GM12875 (cell line): ENCODE results near the gene TGM5.

Source experiments
- H3K4me3 ChIP-seq: one replicate; pipeline ENCODE4 v1.5.1; 2011; ENCODE audit warnings: low read depth, low read length, control low read depth
- CTCF ChIP-seq: IDR thresholded peaks from 2 replicates; pipeline ENCODE4 v1.5.1; 2011; ENCODE audit warnings: low read depth, mild to moderate bottlenecking, control low read depth, inconsistent platforms, low read length, moderate library complexity, borderline replicate concordance; ENCODE audit not compliant: insufficient read depth

The TGM5 gene

GRCh38 chr15:43238671-43239131 lies 28.0 kb downstream of the TGM5 start:
- TF ChIP-seq CTCF: no peak

DNA sequence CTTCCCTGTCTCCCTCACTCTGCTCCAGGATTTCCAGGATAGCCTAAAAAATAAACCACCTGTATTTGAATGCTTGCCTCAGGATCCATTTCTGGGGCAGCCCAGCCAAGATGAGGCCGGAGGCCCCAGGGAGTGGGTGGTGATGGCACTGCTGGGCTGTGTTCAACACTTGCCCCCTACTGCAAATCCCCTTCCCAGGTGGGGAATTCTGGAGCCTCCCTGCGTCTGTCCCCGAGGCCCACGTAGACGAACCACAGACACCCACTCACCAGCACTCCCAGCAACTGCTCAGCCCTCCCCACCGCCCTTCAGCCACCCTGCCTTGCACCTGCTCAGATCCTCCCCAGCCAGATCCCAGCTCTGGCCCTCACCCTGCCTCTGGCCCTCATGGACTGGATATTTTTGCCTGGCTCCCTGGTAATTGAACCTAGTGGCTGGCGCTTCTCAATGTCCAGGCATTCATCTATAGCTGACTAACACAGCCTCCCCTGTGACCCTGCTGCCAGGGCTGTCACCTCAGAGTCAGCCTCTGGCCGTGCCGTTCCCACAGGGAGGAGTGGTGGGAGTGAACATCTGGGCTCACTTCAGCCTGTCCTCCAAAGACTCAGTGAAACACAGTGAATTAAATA lies 28.8 kb downstream of the TGM5 start:
- TF ChIP-seq CTCF: no peak
- H3K4me3 ChIP-seq: no peak overlapping the region

More at GRCh38 chr15:43238671-43239131, 28.0 kb downstream of the TGM5 start:
- no peak overlapping the region for H3K4me3 ChIP-seq

DNA sequence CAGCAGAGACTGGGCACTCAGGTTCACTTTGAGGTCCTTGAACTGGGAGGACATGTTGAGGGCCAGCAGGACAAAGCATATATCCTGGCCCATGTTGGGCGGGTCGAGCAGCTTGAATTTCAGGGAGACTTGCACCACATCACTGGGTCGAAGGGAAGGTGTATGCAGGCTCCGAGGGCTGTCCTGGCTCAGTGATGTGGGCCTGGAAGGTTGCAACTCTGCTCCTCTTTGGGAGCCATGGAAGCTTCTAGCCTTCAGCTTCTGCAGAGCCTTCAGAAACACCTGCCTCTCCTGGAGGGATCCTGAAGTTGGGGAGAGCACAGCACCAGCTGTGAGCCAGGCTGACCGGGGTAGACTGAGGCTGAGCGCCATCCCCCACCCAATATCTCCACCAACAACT lies 31.2 kb downstream of the TGM5 start:
- H3K4me3 ChIP-seq: no peak overlapping the region
- TF ChIP-seq CTCF: no peak

GRCh38 chr15:43232289-43232874 lies 34.3 kb downstream of the TGM5 start:
- TF ChIP-seq CTCF: no peak

DNA sequence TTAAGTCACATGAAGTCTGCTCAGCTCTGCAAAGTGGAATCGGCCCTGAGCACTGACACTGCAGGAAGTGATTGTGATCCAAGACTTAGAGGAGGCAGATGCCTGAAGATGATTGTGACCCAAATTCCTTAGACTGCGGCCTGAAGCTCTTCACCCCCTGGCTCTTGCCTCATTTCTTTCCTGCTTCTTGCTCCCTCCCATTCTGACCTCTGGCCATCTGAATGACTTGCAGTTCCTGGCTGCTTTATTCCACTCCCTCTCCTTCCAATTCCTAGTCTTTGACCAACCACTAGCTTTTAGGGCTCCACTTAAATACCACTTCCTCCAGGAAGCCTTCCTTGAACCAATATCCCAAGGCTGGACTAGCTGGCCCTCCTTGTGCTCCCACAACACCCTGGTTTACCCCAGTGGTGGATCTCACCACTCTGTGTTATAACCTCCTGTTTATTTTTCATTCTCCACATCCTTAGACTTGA lies 36.0 kb downstream of the TGM5 start:
- H3K4me3 ChIP-seq: no peak overlapping the region
- no peak for TF ChIP-seq CTCF

More at GRCh38 chr15:43232289-43232874, 34.3 kb downstream of the TGM5 start:
- H3K4me3 ChIP-seq: no peak overlapping the region

DNA sequence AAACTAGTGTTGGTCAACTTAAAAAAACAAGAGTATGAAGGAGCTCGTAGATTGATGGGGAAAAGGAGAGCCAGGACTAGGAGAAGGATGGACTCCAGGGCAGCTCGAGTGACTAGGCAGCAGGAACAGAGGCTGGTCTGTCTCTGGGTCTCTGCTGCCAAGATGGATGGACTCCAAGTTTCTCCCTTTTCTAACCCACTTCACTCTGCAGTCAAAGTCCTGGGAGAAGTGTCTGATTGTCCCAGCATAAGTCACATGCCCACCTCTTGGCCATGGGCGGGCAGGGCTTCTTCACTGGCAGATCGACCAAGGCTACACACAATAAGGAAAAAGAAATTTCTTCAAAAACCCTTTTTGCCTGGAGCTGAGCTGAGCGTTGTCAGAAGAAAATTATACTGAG lies 36.8 kb downstream of the TGM5 start:
- no peak for TF ChIP-seq CTCF
- no peak overlapping the region for H3K4me3 ChIP-seq
